Loucy (cell line): ENCODE measurements around the gene TXNDC5.

Source experiments
- H2AFZ ChIP-seq: fragments of 200-600 bp; sonication (generic); 2 replicates; pipeline ENCODE4 v1.6.0; 2016; ENCODE audit warnings: antibody characterized with exemption, mild to moderate bottlenecking, low read length, moderate library complexity
- H3F3A ChIP-seq: fragments of 200-600 bp; 2 replicates; pipeline ENCODE4 v1.6.0; 2016; ENCODE audit warnings: antibody characterized with exemption, low read depth, mild to moderate bottlenecking
- H3K27me3 ChIP-seq: fragments of 200-600 bp; sonication (generic); 2 replicates; pipeline ENCODE4 v1.6.1; 2014; ENCODE audit warnings: low read length, mild to moderate bottlenecking; ENCODE audit not compliant: insufficient read depth, poor library complexity, severe bottlenecking
- H3K36me3 ChIP-seq: fragments of 200-600 bp; sonication (generic); 2 replicates; pipeline ENCODE4 v1.6.1; 2016; ENCODE audit warnings: low read length; ENCODE audit not compliant: insufficient read depth
- H3K4me1 ChIP-seq: fragments of 200-600 bp; sonication (generic); 2 replicates; pipeline ENCODE4 v1.5.1; 2014; ENCODE audit warnings: low read length, mild to moderate bottlenecking; ENCODE audit not compliant: insufficient read depth, poor library complexity, severe bottlenecking
- H3K4me2 ChIP-seq: fragments of 200-600 bp; sonication (generic); 2 replicates; pipeline ENCODE4 v1.6.0; 2014; ENCODE audit warnings: antibody characterized with exemption, low read length, low read depth, mild to moderate bottlenecking; ENCODE audit not compliant: poor library complexity, severe bottlenecking
- H3K4me3 ChIP-seq: fragments of 200-600 bp; sonication (generic); 2 replicates; pipeline ENCODE4 v1.5.1; 2014; ENCODE audit warnings: low read length, mild to moderate bottlenecking, mixed read lengths; ENCODE audit not compliant: poor library complexity, severe bottlenecking
- H3K79me2 ChIP-seq: fragments of 200-600 bp; sonication (generic); 2 replicates; pipeline ENCODE4 v1.6.1; 2014; ENCODE audit warnings: low read length; ENCODE audit not compliant: insufficient read depth
- H3K9ac ChIP-seq: fragments of 200-600 bp; sonication (generic); 2 replicates; pipeline ENCODE4 v1.6.0; 2014; ENCODE audit warnings: mild to moderate bottlenecking, low read depth, low read length, moderate library complexity; ENCODE audit not compliant: poor library complexity, severe bottlenecking
- H3K9me2 ChIP-seq: fragments of 200-600 bp; sonication (generic); replicated peaks from 2 replicates; pipeline ENCODE4 v1.6.1; 2016; ENCODE audit warnings: low read depth, low read length, mixed read lengths
- H3K9me3 ChIP-seq: fragments of 200-600 bp; sonication (generic); 2 replicates; pipeline ENCODE4 v1.6.1; 2014; ENCODE audit warnings: mild to moderate bottlenecking, antibody characterized with exemption, low read length, low read depth; ENCODE audit not compliant: insufficient read depth
- H4K20me1 ChIP-seq: fragments of 200-600 bp; sonication (generic); 2 replicates; pipeline ENCODE4 v1.6.0; 2014; ENCODE audit warnings: antibody characterized with exemption, low read length, mild to moderate bottlenecking; ENCODE audit not compliant: insufficient read depth, poor library complexity, severe bottlenecking
- CTCF ChIP-seq: fragments of 200-600 bp; sonication (generic); conservative IDR thresholded peaks from 2 replicates; pipeline ENCODE4 v1.5.1; 2014; ENCODE audit warnings: mild to moderate bottlenecking, antibody characterized with exemption, low read length
- EZH2phosphoT487 ChIP-seq: fragments of 200-600 bp; IDR thresholded peaks from 2 replicates; pipeline ENCODE4 v1.6.1; 2018; ENCODE audit warnings: antibody characterized with exemption, mild to moderate bottlenecking, moderate library complexity, borderline replicate concordance

TXNDC5 gene

GRCh38 chr6:7833751-7834070, 76.9 kb downstream of the TXNDC5 start:
- H3K27me3 ChIP-seq, result no peaks in the 10 kb centered on the region
- H3K4me3 ChIP-seq, result no peak overlapping the region
- no peak overlapping the region for H2AFZ ChIP-seq
- H4K20me1 ChIP-seq, result no peaks in the 10 kb centered on the region
- no peaks in the 10 kb centered on the region for H3K79me2 ChIP-seq
- H3K4me1 ChIP-seq, result no peaks in the 10 kb centered on the region
- no peak overlapping the region for H3K9ac ChIP-seq
- H3K9me2 ChIP-seq, result no peaks in the 10 kb centered on the region
- H3K4me2 ChIP-seq, result no peak overlapping the region
- H3F3A ChIP-seq, result no peaks in the 10 kb centered on the region
- H3K9me3 ChIP-seq, result no peaks in the 10 kb centered on the region
- H3K36me3 ChIP-seq, result no peaks in the 10 kb centered on the region
- TF ChIP-seq CTCF, result no peak
- no peak for TF ChIP-seq EZH2phosphoT487

- Histone ChIP-seq H3K9me3 (no peaks in the 10 kb centered on the region), H3K79me2 (no peaks in the 10 kb centered on the region), H2AFZ (no peak overlapping the region), H3K9ac (no peak overlapping the region), H3K4me2 (no peak overlapping the region), H4K20me1 (no peaks in the 10 kb centered on the region), H3K4me3 (no peak overlapping the region), H3K9me2 (no peaks in the 10 kb centered on the region), H3K4me1 (no peaks in the 10 kb centered on the region), H3F3A (no peaks in the 10 kb centered on the region), H3K36me3 (no peaks in the 10 kb centered on the region), H3K27me3 (no peaks in the 10 kb centered on the region)
- no peak for TF ChIP-seq CTCF
- TF ChIP-seq EZH2phosphoT487, result no peak
Measured at GRCh38 chr6:7832904-7833750, 77.5 kb downstream of the TXNDC5 start.
